ENCODE results near the gene PPP2CA.

- no peak for TF ChIP-seq ZNF565 (CRISPR knock-in tag; conservative IDR thresholded peaks at IDR 0.05; ENCODE audit: low read depth)
- TF ChIP-seq ZNF70 (CRISPR knock-in tag; IDR thresholded peaks at IDR 0.05), result no peak
- no peak for TF ChIP-seq RARB (CRISPR knock-in tag; IDR thresholded peaks at IDR 0.05)
- TF ChIP-seq TOX (CRISPR knock-in tag; IDR thresholded peaks at IDR 0.05; ENCODE audit: borderline replicate concordance), result no peak
- no peak for TF ChIP-seq POU6F1 (CRISPR knock-in tag; IDR thresholded peaks at IDR 0.05; ENCODE audit: borderline replicate concordance, low read depth)
- no peak for TF ChIP-seq ESRRG (CRISPR knock-in tag; IDR thresholded peaks at IDR 0.05)
- no peak for TF ChIP-seq PATZ1 (CRISPR knock-in tag; IDR thresholded peaks at IDR 0.05; ENCODE audit: borderline replicate concordance)
- TF ChIP-seq ISL1 (CRISPR knock-in tag; IDR thresholded peaks at IDR 0.05), result no peak
- TF ChIP-seq PPARA (CRISPR knock-in tag; IDR thresholded peaks at IDR 0.05; ENCODE audit: borderline replicate concordance), result no peak
- TF ChIP-seq ZFP3 (CRISPR knock-in tag; IDR thresholded peaks at IDR 0.05), result no peak
- no peak for TF ChIP-seq CSDC2 (CRISPR knock-in tag; IDR thresholded peaks at IDR 0.05)
- no peak for TF ChIP-seq ZFP30 (CRISPR knock-in tag; IDR thresholded peaks at IDR 0.05)
These were observed 18.2 kb downstream of the PPP2CA start for GRCh38 chr5:134207696-134208095.

Data from SK-N-SH treated with all-trans-retinoic acid at 6 μM for 48 hours (cell line).